Ectodermal cell (in vitro differentiated cells): ENCODE data around the gene THAP9.
A peak's percentile ranks its signal among the peaks of the same experiment; 100 is the strongest.

Experiments used
- H3K27ac ChIP-seq: 2 replicates; pipeline ENCODE4 v1.7.0; 2013; ENCODE audit warnings: mild to moderate bottlenecking, low read depth, low read length; ENCODE audit not compliant: insufficient read depth, poor library complexity, severe bottlenecking
- H3K27me3 ChIP-seq: 2 replicates; pipeline ENCODE4 v1.7.0; 2013; ENCODE audit warnings: mild to moderate bottlenecking, low read length; ENCODE audit not compliant: insufficient read depth, control insufficient read depth, poor library complexity, severe bottlenecking
- H3K36me3 ChIP-seq: one replicate; pipeline ENCODE4 v1.7.0; 2013; ENCODE audit warnings: low read length; ENCODE audit not compliant: control insufficient read depth, insufficient read depth
- H3K4me1 ChIP-seq: one replicate; pipeline ENCODE4 v1.7.0; 2013; ENCODE audit warnings: low read length; ENCODE audit not compliant: control insufficient read depth, insufficient read depth
- H3K4me3 ChIP-seq: 2 replicates; pipeline ENCODE4 v1.7.0; 2013; ENCODE audit warnings: low read depth, low read length, control low read depth; ENCODE audit not compliant: insufficient read depth
- H3K9me3 ChIP-seq: 2 replicates; pipeline ENCODE4 v1.7.0; 2013; ENCODE audit warnings: mild to moderate bottlenecking, low read length, moderate library complexity; ENCODE audit not compliant: control insufficient read depth
- WGBS, 2 experiments: methylation state at CpG; one replicate each; pipeline ENCODE4 v1.1.7; 2013; ENCODE audit warnings: missing lambda C conversion rate in 2 of 2; 5-methylcytosine and 5-hydroxymethylcytosine counted together

The THAP9 gene

GRCh38 chr4:82866706-82867385 is 33.7 kb upstream of the THAP9 start:
- Histone ChIP-seq H3K27ac (no peak overlapping the region), H3K4me1 (no peaks in the 10 kb centered on the region), H3K27me3 (no peaks in the 10 kb centered on the region), H3K36me3 (peaks cover 42% of the 10 kb centered on the region), H3K4me3 (no peak overlapping the region), H3K9me3 (no peaks in the 10 kb centered on the region)
- WGBS, 2 experiments, result 90 to 92% methylated on average over 8 of the region's 8 CpGs

- Histone ChIP-seq H3K4me1 (no peaks in the 10 kb centered on the region), H3K4me3 (no peak overlapping the region), H3K9me3 (no peaks in the 10 kb centered on the region), H3K27me3 (no peaks in the 10 kb centered on the region), H3K36me3 (peaks cover 37% of the 10 kb centered on the region), H3K27ac (no peak overlapping the region)
- WGBS, 2 experiments, result 93 to 97% methylated on average over 4 to 5 of the region's 5 CpGs
Measured at GRCh38 chr4:82868572-82868971, 32.0 kb upstream of the THAP9 start.

- no peaks in the 10 kb centered on the region for H3K27me3 ChIP-seq
- no peaks in the 10 kb centered on the region for H3K9me3 ChIP-seq
- no peak overlapping the region for H3K4me3 ChIP-seq
- H3K27ac ChIP-seq, result no peak overlapping the region
- H3K4me1 ChIP-seq, result no peaks in the 10 kb centered on the region
- H3K36me3 ChIP-seq, result peaks cover 10% of the 10 kb centered on the region
Measured at GRCh38 chr4:82885410-82885809, 15.1 kb upstream of the THAP9 start.

GRCh38 chr4:82886147-82886942 is 14.2 kb upstream of the THAP9 start:
- 63 to 93% methylated on average over 3 to 5 of the region's 5 CpGs for WGBS, 2 experiments
- H3K4me3 ChIP-seq, result no peak overlapping the region

GRCh38 chr4:82889287-82889686 is 11.2 kb upstream of the THAP9 start:
- no peaks in the 10 kb centered on the region for H3K27me3 ChIP-seq
- H3K4me3 ChIP-seq, result no peak overlapping the region
- no peaks in the 10 kb centered on the region for H3K9me3 ChIP-seq
- no peaks in the 10 kb centered on the region for H3K4me1 ChIP-seq
- H3K36me3 ChIP-seq, result no peaks in the 10 kb centered on the region
- H3K27ac ChIP-seq, result no peak overlapping the region
- 87 to 93% methylated on average over 5 to 6 of the region's 6 CpGs for WGBS, 2 experiments

More at GRCh38 chr4:82886147-82886942, 14.2 kb upstream of the THAP9 start:
- Histone ChIP-seq H3K27me3 (no peaks in the 10 kb centered on the region), H3K36me3 (peaks cover 5% of the 10 kb centered on the region), H3K9me3 (no peaks in the 10 kb centered on the region), H3K27ac (no peak overlapping the region), H3K4me1 (no peaks in the 10 kb centered on the region)

GRCh38 chr4:82890528-82890900 is 10.0 kb upstream of the THAP9 start:
- no peaks in the 10 kb centered on the region for H3K4me1 ChIP-seq
- H3K27me3 ChIP-seq, result no peaks in the 10 kb centered on the region
- no peaks in the 10 kb centered on the region for H3K9me3 ChIP-seq
- H3K36me3 ChIP-seq, result peaks cover 4% of the 10 kb centered on the region
- H3K27ac ChIP-seq, result peak overlapping the region; percentile 92
- WGBS, 2 experiments, result 0 to 1% methylated on average over 16 of the region's 16 CpGs
- peak overlapping the region; percentile 74 for H3K4me3 ChIP-seq

GRCh38 chr4:82890901-82891706 is 9.4 kb upstream of the THAP9 start, which contains the start of gene SEC31A:
SEC31A (minus strand) TSS chr4:82891153; CDS start chr4:82881936, 9,217 bp downstream.
- Histone ChIP-seq H3K27ac (peak within 1 kb of the TSS; percentile 92), H3K4me3 (peak within 1 kb of the TSS; percentile 74), H3K27me3 (no peaks in the 10 kb centered on the region), H3K4me1 (no peaks in the 10 kb centered on the region), H3K9me3 (no peaks in the 10 kb centered on the region), H3K36me3 (peaks cover 4% of the 10 kb centered on the region)
- WGBS, 2 experiments, result 0% methylated on average over 71 of the region's 71 CpGs

- Histone ChIP-seq H3K9me3 (no peaks in the 10 kb centered on the region), H3K36me3 (peaks cover 4% of the 10 kb centered on the region), H3K27ac (peak overlapping the region; percentile 92), H3K4me1 (peaks cover 1% of the 10 kb centered on the region), H3K27me3 (no peaks in the 10 kb centered on the region), H3K4me3 (peak overlapping the region; percentile 74)
- WGBS, 2 experiments, result 40 to 66% methylated on average over 4 to 6 of the region's 7 CpGs
Measured at GRCh38 chr4:82891707-82892466, 8.6 kb upstream of the THAP9 start.

GRCh38 chr4:82892467-82892802 is 8.1 kb upstream of the THAP9 start:
- WGBS, 2 experiments, result 81 to 93% methylated on average over 1 of the region's 1 CpG
- no peaks in the 10 kb centered on the region for H3K27me3 ChIP-seq
- peaks cover 7% of the 10 kb centered on the region for H3K4me1 ChIP-seq
- peaks cover 4% of the 10 kb centered on the region for H3K36me3 ChIP-seq
- H3K27ac ChIP-seq, result no peak overlapping the region
- no peak overlapping the region for H3K4me3 ChIP-seq
- no peaks in the 10 kb centered on the region for H3K9me3 ChIP-seq
